GM19239 (cell line): ENCODE data around the gene JUP.

Experiments used
- DNase-seq: peaks from one replicate; pipeline ENCODE4 v3.0.0; 2011; ENCODE audit warnings: low spot score; ENCODE audit not compliant: insufficient read length
- FAIRE-seq: peaks from 2 replicates; lab custom pipeline; 2011; peaks lifted over from hg19 to GRCh38; lab: Jason Lieb, UNC

JUP gene

DNA sequence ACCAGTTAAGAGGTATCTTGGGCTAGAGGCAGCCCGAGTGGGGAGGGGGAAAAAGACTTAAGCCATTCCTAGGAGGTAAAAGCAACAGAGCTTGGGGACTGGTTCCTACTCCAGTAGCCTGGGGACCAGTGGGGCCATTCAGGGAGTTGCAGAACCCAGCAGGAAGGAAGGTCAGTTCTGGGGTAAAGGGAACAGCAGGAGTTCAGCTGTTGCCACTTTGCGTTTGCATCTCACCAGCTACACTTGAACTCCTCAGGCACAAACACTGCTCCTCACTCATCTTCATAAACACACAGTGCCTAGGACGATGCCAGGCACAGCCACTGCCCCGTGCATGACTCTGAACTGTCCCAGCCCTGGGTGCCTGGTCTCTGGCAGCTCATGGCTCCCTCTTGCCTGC is 56.0 kb downstream of the JUP start:
- FAIRE-seq: no peak

DNA sequence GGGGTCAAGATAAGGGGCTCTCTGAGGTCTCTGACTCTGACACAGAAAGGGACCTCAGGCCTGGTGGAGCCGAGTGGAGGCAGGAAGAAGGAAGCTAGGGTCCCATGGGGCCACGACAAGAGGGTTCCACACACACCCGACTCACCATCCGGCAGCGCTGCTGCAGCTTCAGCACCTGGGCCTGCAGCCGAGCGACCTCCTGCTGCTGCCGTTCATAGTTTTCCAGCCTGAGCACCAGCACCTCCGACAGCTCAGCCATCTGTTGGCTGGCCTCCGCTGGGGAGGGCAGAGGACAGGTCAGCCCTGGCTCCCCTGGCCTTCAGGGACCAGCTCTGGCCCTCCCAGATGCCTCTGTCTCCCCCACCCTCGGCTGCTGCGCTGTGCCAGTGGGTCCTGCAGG is 58.5 kb downstream of the JUP start:
- FAIRE-seq: no peak
- DNase-seq: no peak

More for the DNA sequence above, 56.0 kb downstream of the JUP start:
- no peak for DNase-seq

DNA sequence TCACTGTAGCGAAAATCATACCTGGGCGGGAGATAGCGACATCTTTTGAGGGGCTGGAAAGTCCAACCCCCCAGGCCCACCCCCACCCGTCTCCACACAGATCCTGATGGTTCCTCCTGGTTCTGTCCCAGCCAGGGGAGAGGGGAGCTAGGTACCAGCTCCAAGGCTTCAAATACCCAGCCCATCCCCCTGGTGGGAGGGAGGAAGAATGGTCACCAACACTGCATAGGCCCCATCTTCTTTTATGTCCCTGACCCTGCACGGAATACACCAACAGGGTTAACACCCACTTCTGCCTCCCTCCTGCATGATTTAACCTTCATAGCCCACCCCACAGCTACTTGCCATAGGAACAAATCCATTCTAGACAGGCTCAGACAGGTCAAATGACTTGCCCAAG is 61.4 kb downstream of the JUP start:
- FAIRE-seq: no peak
- no peak for DNase-seq

DNA sequence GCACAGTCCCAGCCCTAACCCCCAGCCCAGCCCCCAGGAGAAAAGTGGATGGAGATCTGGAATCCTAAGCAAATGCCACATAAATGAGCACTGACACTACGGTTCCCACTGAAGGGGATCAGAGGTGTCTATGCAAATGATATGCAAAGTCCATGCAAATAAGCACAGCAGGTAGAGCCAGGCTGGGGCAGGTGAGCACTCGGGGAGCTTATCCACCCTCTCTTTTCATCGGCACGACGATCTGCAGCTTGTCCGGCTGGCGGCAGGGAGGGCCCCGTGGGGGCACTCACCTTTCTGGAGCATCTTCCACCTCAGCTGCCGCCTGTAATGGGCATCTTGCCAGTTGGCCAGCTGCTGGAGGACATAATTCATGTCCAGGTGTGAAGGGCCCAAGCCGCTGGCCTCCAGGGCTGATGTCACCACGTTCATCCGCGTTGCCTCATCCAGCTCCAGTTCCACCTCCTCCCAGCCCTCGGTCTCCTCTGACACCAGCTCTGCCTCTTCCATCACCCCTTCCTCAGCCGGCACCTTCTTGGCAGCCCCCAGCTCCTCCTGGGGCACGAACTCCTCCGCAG is 61.9 kb downstream of the JUP start:
- FAIRE-seq: no peak
- no peak for DNase-seq

DNA sequence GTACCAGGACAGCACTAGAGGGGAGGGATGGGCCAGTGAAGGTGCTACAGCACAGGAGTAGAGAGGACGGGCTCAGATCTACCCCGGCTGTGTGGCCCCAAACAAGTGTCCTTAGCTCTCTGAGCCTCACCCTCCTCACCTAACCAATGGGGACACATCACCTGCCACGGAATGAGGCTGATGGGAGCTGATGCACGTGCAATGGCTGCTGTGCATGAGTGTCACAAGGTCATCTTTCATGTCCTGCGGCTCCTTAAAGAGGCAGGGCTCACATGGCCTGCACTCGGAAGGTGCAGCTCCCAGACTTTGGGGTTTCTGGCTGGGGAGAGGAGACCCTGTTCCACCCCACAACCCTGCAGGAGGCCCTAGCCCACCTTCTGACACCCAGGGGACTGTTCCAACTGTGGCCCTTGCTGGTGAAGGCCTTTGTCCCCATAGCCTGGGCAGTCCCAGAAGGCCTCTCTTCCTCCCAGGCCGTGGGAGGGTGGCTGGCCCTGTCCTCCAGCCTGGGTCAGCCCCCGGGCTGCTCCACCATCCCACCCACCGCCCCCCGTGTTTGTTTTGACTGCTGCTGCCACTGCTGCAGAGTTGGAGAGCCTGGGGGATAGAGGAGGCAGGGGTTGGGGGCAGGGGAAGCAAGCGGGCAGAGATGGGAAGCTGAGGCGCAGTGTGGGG is 62.6 kb downstream of the JUP start:
- no peak for FAIRE-seq
- no peak for DNase-seq

DNA sequence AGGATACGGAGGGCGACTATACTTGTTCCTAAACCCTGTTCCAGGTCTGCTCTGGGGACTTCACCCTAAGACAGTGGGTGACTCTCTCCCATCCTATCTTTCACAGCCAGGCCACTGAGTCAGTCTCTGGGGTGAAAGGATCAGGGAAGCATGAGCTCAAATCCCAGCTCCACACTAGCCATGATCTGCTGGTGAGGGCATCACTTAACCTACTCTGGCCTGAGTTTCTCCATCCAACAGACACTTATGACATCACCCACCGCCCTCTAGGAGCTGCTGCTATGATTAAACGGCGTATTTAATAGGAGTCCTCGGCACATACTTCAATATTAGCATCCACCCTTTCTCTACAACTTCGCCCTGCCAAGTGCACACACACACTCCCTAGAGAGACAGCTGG is 64.3 kb downstream of the JUP start:
- DNase-seq: no peak
- no peak for FAIRE-seq

DNA sequence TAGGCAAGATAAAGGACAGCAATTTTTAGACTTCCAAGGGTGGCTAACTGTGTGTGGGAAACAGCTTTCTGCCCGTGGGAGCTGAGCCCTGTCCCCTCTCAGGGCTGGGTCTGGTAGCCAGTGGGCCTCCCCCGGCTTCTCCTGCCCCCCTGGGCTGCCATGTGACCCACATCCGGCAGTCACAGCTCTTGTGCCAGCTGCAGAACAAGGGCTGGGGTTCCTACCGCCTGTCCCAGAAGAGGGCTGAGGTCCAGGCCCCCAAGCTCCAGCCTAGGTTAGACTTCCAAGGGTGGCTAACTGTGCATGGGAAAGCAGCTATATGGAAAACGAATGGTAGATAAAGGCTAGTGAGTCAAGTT is 68.2 kb downstream of the JUP start:
- FAIRE-seq: no peak
- DNase-seq: no peak

DNA sequence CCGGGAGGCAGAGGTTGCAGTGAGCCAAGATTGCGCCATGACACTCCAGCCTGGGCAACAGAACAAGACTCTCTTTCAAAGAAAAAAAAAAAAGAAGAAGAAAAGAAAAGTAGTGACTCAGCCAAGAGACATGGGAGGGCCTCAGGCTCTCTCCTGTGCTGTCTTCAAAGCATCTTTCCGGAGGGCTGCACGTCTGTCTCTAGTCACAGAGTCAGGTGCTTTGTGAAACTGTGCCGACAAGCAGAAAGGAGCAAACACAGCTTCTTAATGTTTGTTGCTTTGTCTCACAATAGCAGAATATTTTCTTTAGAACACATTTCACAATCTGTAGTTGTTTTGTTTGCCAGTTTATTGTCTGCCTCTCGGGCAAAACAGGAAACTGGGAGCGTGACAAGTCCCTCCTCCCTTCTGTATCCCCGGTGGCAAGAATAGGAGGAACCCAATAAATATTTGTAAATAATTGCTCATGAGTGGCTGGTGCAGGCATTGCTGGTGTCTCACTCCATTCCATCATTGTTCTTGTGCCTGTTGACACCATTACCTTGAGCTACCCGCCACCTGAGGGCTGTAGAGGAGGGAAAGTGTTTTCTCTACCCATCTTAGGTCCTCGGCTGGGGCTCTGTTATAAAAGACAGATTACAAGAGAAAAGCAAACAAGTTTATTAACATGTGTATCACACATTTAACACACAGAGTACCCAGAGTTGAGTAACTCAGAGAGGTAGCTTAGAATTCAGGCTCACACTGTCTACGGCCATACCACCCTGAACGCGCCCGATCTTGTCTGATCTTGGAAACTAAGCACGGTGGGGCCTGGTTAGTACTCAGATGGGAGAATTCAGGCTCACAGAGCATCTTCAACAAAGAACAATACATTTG is 68.9 kb downstream of the JUP start:
- no peak for DNase-seq
- no peak for FAIRE-seq

DNA sequence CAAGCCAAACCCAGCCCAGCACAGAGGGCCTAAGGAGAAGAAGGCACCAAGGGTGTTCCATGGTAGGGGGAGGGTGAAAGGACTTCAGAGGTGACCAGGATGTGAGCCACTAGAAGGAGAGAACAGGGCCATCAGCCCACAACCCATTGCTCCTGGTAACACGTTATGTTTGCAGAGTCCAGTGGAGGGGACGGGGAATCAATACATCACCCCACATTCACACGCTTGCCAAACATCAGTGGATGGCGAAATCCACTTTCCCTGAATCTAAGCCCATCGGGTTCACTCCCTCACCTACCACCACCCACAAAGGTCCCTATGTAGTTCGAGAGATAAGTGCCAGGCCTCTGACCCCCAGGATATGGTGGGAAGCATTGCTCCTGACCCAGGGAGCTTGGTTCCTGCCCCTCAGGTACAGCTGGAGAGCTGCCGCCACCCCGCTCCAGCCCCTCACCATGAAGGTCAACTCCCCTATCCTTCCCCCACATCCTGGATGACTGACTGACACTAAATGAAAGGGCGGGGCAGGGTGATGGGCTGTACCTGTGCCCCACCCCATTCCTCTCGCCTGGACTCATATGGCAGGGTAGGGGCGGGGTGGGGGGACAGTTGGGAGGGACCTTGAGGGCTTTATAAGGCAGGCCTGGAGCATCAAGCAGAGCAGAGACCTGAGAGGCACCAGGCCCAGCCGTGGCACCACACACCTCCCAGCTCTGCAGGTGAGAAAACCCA is 74.7 kb downstream of the JUP start, which contains the start of gene GAST:
GAST (plus strand) TSS at position 663 of the 732 bp plus-strand sequence. CDS start 3,106 bp downstream, outside the sequence.
- FAIRE-seq: no peak

DNA sequence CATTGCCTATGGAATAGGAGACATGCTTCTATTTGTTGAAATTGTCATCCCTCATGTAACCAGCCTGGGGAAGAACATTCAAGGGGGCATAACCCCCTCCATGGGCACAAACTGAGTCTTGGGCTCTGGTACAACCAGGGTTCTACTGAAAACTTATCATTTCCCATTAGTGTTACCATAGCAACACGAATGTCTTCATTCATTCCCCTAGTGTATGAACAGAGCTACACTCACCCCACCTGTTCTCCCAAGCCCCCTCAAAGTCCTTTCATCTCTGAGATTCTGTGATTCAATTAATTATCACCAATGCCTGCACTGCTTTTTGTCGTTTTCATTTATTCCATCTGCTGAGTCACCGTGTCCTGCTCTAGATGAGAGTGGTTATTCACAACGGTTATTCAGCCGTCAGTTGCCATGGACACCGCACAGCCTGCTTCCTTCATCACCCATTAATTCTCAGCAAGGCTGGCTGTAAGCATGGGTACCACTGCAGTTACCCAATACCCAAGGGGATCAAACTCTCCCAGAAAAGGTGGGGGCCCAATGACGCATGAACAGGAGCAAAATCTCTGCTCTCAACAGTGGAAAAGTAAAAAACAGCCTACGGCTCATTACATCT is 75.9 kb downstream of the JUP start:
- FAIRE-seq: no peak
- no peak for DNase-seq

More for the DNA sequence above, 74.7 kb downstream of the JUP start, which contains the start of gene GAST:
- DNase-seq: no peak

DNA sequence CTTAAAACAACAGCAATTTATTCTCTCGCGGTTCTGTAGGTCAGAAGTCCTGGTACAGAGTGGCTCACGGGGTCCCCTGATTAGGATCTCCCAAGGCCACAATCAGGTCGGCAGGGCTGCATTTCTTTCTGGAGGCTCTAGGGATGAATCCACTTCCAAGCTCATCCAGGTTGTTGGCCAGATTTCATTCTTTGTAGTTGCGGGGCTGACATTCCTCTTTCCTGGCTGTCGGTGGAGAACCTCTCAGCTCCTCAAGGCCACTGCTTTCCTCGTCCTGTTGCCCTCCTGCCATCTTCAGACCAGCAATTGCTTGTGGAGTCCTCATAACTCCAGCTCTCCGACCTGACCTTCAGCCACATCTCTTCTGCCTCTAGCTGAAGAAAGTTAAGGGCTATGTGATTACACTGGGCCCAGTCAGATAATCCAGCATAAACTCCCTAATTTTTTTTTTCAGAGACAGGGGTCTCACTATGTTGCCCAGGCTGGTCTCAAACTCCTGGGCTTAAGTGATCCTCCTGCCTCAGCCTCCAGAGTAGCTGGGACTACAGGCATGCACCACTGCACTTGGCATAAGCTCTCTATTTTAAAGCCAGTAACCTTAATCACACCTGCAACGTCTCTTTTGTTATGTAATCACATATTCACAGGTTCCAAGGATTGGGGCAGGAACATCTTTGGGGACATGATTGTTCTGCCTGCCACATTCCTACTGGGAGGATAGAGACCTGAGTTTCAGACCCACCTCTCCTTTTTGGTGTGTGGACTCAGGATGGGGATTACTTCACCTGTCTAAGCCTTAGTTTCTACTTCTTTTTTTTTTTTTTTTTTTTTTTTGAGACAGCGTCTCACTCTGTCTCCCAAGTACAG is 78.5 kb downstream of the JUP start:
- no peak for FAIRE-seq
- no peak for DNase-seq

DNA sequence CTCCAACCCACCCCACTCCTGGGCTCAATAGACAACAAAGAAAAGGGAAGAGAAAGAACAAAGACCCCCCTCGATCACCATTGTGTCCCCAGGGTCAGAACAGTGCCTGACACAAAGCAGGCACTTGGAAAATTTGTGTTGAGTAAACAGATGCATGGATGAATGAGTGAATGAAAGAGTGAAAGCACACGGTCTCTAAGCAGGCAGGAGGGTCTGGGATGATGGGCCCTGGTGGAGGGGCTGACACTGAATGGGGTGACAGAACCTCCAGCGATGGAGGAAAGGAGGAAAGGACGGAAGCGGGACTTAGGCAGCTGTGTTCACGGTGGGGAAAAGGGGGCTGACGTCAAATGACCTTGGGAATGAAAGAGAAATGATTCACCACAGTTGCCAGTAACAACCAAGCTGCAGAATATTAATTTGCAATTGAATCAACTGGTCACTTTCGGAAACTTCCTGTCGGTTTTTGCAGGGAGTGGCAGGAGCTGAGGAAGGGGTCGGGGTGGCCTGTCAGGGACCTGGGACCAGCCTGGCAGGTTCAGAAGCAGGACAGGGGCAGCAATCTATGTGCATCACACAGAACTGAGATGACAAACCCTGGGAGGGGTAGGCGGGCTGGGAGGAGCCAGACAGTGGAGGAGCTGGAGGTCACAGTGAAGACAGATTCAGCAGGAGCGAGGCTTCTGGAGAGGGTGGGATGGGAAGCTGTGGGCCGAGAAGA is 81.1 kb downstream of the JUP start:
- FAIRE-seq: no peak
- DNase-seq: no peak
